Activated T-helper 1 cell treated with Interleukin-2 at 50 U/mL for 16 hours (primary cell): ENCODE results near the gene SLIT1.

ENCODE experiments used
- DNase-seq: peaks from one replicate; pipeline ENCODE4 v3.0.0-alpha.2; 2020; ENCODE audit warnings: low read depth

The SLIT1 gene

DNA sequence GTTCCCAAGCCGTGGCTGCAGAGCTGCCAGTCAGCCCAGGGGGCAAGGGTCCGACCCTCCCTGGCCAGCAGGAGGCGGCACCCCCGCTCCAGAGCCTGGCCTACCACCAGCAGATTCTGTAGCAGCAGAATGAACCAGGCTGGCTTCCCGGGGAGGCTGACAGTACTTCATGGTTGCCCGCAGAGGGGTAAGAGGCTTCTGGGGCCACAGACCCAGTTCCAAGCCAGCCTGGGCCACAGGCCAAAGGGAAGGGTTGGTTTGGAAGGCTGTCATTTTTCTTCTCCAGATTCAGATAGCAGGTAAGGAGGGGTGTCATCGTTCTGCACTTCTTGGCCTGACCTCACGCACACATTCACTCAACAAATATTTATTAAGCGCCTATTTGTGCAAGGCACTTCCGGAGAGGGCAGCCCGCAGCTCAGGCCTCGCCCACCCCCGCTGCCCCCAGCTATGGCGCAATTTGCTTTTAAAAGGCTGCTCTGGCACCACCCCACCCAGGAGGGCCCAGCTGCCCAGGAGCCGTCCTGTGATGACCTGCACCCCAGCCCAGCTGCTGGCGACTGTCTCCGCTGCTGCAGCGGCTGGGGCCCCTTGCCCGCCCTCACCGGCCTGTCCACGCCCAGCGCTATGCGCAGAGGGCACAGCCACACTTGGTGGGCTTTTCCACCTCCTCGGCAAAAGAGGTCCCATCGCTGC lies 185.1 kb downstream of the SLIT1 start:
- DNase-seq, result no peak

DNA sequence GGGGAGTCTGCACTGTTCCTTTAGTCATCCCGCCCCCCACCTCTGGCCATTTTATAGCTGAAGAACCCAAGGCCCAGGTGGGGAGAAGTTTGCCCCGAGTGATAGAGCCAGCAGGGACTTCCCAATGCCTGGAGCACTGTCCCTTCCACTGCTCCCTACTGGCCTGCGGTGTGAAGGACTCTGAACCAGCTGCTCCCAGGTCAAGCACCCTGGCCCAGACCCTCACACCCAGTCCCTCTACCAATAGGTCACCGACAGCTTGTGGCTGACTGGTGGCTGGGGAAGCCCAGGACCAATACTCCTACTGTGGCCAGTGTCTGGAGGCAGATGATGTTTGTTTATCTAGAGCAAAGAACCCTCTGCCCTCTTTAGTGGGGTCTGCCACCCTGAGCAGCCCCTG lies 185.8 kb downstream of the SLIT1 start:
- no peak for DNase-seq

DNA sequence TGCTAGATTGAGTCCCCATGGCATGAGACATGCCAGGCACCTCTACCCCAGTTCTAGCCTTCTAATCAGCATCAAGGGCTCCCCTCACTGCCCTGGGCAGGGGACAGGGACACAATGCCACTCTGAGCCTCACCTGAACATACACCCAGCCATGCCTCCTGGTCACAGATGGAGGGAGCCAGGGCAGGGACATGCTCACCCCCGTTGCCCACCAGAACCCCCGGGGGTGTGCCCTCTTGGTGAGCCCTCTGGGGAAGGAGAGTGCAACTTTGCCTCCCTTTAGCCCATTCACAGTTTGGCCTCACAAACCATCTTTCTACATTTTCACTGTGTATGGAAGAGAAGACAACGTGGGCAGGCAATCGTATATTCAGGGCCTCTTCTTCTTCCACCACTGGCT lies 186.4 kb downstream of the SLIT1 start:
- no peak for DNase-seq

DNA sequence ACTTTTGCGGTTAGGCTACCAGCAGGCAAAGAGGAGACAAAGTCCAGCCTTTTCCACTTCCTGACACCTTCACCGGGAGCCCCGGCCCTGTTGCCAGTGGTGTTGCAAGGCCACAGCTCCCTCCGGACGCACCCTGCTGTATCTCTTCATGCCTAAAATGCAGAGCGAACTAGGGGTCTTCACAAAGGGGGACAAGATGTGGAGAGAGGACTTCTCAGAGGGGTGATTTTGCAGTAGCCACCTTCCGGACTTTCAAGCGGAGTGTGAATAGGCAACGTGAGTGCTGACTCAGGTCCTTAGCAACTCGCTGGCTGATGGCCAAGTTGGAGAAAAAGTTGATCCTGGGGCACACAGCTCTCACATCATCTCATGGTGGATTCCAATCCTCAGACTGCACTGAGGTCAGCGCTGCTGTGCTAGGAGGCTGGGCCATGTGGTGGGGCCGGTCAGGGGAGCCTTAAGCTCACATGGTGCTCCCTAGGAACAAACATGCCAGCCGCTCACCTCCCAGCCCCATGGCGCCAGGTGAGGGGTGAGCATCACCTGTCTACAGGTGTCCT lies 187.3 kb downstream of the SLIT1 start:
- DNase-seq, result no peak

DNA sequence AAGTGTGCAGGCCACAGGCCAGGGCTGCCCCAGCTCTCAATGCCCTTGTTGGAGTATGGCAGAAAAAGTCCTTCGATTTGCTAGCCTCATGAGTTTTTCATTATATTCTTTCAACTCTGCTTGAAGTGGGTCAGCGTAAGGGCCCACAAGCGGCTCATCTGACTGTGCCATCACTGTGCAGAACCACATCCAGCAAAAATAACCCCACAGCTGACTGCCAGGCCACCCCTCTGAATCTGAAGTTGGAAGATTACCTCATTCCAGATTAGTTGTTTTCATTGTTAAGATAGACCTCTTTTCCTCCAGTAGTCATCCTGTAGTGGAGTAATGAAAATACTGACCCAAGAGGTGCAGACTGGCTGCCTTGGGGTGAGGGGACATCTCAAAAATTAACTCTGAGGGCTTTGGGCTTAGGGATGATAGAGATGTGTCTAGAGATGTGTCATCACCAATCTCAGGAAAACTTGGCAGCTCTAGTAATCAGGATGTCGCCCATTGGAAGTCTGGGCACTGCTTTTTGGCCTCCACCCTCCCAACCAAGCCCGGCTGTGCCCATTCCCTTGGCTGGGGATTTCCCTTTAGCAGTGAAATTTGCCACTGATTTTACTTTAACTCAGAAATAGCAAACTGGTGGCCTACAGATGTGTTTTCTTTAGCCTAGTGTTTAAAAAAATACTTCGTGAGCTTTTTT lies 189.3 kb downstream of the SLIT1 start:
- no peak for DNase-seq

DNA sequence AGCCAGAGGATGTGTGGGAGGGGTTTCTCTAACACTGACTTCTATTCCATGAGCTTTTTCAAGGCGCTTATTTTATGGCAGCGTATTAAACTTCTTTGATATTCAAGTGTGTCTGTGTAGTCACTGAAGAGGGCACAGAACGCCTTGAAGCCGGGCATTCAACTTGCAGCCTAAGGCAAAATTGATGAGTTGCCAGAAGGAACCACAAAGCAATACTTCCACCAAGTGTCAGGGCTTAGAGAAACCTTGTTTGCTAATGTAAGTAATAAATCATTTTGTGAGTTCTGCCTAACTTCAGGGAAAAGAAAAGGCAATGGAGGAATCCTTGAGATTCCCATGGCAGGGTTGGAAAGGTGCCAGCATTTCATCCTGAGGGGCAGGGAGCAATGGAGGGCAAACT lies 189.9 kb downstream of the SLIT1 start:
- DNase-seq, result no peak

DNA sequence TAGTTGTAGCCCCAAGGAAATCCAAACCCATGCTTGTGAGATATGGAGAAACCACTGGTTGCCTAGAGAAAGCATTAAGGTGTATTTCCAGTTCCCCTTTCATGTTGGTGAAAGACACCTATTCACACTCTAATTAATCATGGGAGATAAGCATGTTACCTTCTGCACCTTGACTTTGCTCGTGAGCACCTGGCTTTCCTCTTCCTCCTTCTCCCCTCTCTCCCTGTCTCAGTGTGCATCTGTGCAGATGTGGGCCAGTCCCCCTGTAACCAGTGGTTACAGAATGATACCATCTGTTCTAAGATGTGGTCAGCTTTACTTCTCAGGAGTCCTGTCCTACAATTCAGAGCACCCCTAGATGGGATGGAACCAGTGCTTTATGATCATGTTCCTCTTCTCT lies 193.0 kb downstream of the SLIT1 start:
- no peak for DNase-seq

DNA sequence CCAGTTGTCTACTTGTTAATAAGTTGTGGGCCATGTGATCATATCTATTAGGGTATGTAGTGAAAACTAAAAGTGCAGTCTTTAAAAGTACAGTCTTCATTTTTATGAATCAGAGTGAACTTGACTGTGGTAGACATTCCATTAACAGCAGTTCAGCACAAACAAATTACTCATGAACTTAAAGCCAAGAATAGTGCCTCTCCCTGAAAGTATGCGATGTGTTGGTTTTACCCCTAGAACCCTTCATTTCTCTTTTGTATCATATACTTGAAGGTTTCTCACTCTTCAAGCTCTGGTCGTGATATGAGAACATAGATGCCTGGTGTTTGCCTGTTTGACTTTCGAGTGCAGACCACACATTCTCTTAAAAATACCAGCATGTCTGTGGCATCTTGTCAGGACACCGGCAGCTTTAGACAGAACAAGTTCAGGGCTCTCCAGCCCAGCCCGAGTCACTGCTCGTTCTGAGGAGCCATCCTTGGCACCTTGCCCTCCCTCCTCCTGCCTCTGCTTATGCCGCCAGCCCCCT lies 194.4 kb downstream of the SLIT1 start:
- no peak for DNase-seq

DNA sequence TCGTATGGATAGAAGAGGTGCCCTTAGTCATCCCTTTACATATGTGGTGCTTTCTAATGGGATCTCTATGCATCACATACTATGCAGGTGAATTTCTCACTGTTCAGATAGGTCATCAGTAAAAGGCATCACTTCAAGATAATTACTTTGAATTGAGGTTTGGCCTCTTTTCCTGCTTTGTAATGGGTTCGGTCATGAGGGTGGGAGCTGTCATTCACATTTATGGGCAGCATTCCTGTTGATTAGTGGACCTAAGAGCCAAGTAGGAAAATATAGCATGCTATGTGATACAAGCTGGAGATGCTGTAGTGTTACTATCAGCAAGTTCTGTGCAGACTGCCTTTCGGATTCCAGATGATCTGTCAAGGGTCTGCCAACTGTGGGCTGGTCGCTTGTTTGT lies 197.3 kb downstream of the SLIT1 start:
- no peak for DNase-seq

DNA sequence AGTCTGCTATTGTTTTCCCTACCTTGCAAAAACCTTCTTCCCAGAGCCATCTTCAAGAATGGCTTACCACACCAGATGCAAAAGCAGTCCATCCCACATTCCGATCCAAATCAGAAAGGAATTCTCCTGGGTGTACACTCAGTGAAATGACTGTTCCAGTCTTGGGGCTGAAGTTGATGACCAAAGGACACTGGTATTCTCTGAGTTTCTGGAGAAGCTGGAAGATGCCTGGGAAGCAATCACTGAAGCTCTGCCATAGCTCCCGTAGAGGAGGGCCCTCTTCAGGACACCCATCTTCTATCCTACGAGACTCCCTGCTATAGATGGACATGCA lies 197.9 kb downstream of the SLIT1 start:
- DNase-seq, result no peak

DNA sequence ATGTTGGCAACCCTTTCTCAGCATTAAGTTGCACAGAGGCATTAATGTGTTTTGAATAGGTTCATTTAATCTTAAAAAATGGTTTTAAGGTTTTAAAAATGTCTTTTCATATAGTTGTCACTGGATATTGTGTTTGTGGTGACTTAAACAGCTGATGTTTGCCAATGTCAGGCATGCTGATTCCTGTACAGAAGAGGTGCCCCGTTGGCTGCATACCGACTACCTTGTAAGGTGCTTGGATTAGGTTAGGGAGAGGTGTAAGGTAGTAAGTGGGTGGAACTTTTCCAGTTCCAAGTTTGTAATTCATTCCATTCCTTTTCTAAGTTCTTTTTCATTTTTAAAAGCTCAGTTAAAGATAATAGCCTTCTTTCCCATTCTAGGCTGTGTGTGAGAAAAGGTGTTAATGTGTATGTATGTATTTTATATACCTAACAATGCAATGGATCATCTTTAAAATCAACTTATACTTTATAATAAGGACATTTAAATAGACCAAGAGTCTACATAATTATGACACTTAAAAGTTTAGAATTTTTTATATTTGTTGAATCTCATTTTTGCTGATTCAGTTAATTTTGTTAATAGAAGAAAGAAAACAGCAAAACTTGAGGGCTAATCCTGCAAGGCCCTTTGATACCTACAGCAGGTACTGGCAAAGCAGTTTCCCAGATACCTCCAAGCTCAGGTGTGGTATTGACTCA lies 198.5 kb downstream of the SLIT1 start:
- DNase-seq, result no peak

DNA sequence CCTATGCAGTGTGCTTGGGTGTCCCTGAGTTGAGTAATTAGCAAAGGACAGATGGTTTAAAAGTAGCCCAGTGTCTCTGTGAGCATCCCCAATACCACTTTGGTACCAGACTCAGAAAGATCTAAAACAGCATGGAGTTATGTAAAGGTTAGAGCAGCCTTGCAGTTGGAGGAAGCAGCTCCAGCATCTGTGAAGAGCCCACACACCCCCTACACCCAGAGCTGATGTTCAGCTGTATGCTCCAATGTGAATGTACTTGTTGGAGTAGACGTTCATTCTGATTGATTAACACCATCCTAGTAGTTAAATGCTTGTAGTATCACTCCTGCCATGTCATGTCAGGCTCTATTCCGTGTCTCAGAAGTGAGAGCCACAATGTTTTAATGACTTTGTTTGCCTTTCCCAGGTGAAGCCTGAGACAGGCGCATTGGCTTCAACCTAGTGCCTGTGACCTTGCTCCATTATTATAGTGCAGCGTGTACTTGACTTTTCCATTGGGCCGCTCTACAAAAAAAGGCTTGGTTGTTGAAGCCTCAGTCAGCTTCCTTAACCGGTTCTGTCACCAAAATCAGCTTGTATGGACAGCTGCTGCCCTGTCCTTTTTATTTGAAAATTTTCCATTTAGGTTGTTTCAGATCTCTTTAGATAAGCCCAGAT lies 199.4 kb downstream of the SLIT1 start:
- DNase-seq, result no peak

DNA sequence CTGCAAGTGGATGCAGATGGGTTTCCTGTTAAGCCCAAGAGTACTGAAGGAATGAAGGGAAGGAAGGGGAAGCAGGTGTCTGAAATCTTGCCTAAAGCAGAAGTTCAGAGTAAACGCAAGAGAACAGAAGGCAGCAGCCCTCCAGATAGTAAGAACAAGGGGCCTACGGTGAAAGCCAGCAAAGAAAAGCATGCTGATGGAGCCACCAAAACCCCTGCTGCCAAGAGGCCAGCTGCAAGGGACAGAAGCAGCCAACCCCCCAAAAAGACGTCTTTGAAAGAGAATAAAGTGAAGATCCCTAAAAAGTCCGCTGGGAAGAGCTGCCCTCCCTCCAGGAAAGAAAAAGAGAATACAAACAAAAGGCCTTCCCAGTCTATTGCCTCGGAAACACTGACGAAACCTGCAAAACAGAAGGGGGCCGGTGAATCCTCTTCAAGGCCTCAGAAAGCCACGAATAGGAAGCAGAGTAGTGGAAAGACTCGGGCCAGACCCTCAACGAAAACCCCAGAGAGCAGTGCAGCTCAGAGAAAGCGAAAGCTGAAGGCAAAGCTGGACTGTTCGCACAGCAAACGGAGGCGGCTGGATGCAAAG lies 201.1 kb downstream of the SLIT1 start:
- no peak for DNase-seq

DNA sequence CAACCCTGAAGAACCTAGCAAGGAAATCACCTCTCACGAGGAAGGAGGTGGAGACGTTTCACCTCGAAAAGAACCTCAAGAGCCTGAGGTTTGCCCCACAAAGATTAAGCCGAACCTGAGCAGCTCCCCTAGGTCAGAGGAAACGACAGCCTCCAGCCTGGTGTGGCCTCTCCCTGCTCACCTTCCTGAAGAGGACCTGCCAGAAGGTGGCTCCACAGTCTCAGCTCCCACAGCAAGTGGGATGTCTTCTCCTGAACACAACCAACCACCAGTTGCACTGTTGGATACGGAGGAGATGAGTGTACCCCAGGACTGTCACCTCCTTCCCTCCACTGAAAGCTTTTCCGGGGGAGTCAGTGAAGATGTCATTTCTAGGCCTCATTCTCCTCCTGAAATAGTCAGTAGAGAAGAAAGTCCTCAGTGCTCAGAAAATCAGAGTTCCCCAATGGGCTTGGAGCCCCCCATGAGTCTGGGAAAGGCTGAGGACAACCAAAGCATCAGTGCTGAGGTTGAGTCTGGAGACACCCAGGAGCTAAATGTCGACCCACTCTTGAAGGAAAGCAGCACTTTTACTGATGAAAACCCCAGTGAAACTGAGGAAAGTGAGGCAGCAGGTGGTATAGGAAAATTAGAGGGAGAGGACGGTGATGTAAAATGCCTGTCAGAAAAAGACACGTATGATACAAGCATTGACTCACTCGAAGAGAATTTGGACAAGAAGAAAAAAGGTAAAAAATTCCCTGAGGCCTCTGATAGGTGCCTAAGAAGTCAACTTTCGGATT lies 203.4 kb downstream of the SLIT1 start:
- no peak for DNase-seq

DNA sequence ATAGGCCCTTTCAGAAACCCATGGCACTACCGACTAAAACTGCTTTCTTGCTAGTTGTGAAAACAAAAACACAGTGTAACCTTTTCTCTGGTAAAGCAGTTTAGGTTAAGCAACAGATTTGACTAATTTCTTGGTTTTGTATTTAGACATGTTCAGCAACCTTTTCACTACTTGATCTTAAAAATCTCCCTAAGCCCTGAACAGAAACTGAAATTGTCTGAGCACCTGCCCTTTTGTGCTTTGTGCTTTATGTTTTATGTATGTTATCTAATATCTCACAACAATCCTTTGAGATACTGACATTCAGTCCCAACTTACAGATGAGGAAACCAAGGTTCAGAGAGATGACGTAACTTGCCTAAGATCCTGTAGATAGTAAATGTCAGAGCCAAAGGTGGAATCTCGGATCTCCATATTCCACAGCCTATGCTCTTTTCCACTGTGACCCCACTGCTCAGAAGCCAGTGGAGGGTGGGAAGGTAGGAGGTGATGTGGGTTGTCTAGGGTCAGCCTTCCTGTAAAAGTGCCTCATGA lies 207.1 kb downstream of the SLIT1 start:
- no peak for DNase-seq

DNA sequence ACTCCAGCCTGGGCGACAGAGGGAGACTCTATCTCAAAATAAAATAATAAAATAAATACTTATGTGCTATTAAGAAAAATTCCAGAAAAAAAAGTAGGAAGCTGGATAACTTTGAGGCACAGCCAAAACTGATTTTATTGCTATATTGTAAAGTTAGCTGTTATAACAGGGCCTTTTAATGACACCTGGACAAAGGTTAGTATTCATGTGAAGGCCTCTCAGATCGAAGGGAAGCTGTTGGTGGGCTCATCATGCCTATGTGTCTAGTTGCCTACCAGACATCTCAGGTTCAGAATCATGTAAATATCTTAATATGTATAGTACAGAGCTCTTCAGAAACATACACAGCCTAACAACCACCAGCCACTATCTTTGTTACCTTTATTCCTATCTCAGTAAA lies 210.6 kb downstream of the SLIT1 start:
- no peak for DNase-seq

DNA sequence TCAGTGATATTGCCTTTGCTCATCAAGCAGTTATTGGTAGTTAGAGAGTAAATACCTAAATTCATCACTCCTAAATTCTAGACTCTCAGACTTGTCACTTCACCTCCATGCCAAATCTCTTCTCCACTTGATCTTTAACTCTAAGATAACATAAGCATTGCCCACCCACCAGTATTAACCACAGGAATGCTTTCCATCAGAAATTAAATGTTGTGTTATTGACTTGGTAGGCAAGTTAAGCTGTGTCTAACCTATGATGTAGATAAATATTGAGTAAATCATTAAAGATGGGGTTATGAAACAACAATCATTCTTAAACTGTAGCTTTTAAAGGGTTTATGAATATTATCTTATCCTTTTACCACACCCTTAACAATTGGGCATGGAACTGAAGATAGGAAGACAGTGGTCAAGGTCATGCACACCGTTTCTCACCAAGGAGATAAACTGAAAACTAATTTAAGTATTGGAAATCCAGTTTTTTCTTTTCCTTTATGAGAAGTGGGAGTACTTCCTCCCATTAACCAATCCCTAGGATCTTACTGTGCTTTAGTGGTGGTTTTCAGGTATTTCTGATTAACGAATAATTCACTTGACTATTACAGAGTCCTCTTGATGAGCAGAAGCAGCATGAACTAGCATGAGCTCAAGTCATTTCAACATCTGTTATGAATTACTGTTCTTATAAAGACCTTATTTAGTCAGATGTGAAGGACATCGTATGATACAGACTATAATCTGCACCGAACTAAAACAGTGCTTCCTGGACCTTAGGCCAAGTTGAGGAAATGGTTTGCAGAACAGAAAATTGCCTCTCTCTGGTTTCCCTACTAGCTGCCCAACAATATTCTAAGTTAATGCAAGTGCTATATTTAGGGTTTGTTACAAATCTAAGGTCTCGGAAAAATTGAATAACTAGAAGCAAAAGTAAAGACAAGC lies 211.7 kb downstream of the SLIT1 start:
- no peak for DNase-seq

DNA sequence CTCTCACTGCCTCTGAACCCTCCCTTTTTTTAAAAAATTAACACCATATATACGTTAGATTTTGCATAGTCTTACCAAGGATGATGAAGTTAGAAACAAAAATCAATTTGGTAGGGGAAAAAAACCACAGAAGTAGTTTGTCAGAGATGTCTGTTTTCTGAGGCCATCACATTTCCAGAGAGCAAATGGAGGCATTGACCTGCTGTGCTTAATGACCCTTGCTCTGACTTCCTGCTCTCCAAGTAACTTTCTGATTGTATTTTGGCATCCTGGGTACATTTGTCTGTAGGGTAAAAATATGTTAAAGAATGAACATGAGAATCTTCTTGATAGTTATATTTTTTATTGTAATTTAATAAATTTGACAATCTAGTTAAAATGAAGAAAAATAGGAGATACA lies 213.5 kb downstream of the SLIT1 start:
- DNase-seq, result no peak

DNA sequence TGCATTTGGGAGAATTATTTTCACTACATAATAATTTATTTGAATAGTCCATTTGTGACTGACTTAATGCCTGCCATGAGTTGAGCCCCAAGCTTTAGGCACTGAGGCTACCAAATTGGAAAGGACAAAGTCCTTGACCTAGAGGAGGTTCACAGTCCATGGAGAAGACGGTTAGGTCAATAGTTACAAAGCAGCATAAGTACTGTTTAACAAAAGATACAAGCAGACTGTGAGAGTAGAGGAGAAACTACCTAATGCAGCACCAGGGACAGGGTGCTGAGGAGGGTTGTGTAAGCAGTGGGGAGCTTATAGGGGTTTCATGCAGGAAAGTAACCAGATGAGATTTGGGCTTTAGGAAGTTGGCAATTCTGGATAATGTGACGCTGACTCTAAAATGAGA lies 214.4 kb downstream of the SLIT1 start:
- DNase-seq, result no peak
